Osteoblast (primary cell): Measurements from ENCODE around the gene SMIM17. TPM values are rescaled to one million over a fixed set of nuclear protein-coding genes. Genes with fewer than 3 reads are reported as not detected.

Experiments
- DNase-seq: peaks from one replicate; pipeline ENCODE4 v3.0.0; 2011; ENCODE audit warnings: low spot score, mixed read lengths; ENCODE audit not compliant: insufficient read length; ENCODE audit errors: missing footprints
- H2AFZ ChIP-seq: 2 replicates; pipeline ENCODE4 v1.6.0; 2011; ENCODE audit warnings: mild to moderate bottlenecking, low read length
- H3K27ac ChIP-seq: 2 replicates; pipeline ENCODE4 v1.5.1; 2011; ENCODE audit warnings: mild to moderate bottlenecking, low read depth, low read length, moderate library complexity
- H3K27me3 ChIP-seq: 2 replicates; pipeline ENCODE4 v1.6.0; 2012; ENCODE audit warnings: mild to moderate bottlenecking, control low read depth, inconsistent platforms, low read length, moderate library complexity; ENCODE audit not compliant: insufficient read depth
- H3K36me3 ChIP-seq: 2 replicates; pipeline ENCODE4 v1.5.1; 2011; ENCODE audit warnings: mild to moderate bottlenecking, low read length, control low read depth, moderate library complexity; ENCODE audit not compliant: insufficient read depth
- H3K4me1 ChIP-seq: 2 replicates; pipeline ENCODE4 v1.5.1; 2011; ENCODE audit warnings: mild to moderate bottlenecking, low read length, control low read depth, moderate library complexity; ENCODE audit not compliant: insufficient read depth
- H3K4me2 ChIP-seq: 2 replicates; pipeline ENCODE4 v1.6.0; 2011; ENCODE audit warnings: mild to moderate bottlenecking, low read length; ENCODE audit not compliant: insufficient read depth
- H3K4me3 ChIP-seq: fragments of 200-600 bp; sonication (generic); 3 replicates; pipeline ENCODE4 v1.5.1; 2012; ENCODE audit warnings: mild to moderate bottlenecking, low read length, inconsistent platforms; ENCODE audit not compliant: insufficient read depth
- H3K79me2 ChIP-seq: 2 replicates; pipeline ENCODE4 v1.6.0; 2012; ENCODE audit warnings: mild to moderate bottlenecking, low read length, control low read depth, inconsistent platforms; ENCODE audit not compliant: insufficient read depth
- H3K9me3 ChIP-seq: 2 replicates; pipeline ENCODE4 v1.5.1; 2011; ENCODE audit warnings: low read depth, low read length, control low read depth
- H4K20me1 ChIP-seq: 2 replicates; pipeline ENCODE4 v1.6.0; 2012; ENCODE audit warnings: mild to moderate bottlenecking, low read length, control low read depth; ENCODE audit not compliant: insufficient read depth
- total RNA-seq: library from RNA; depleted of rRNA; stranded (reverse); fragments of >200 nt; gene quantifications from 2 replicates; pipeline ENCODE4 v1.2.3, GENCODE V29; 2012
- TF ChIP-seq, protein P1 (sequence below): IDR thresholded peaks from 2 replicates; pipeline ENCODE4 v1.5.1; 2011; ENCODE audit warnings: mild to moderate bottlenecking, low read depth, low read length, moderate library complexity; ENCODE audit errors: extremely low read depth

SMIM17 gene
- total RNA-seq, 1 donor = not detected

DNA sequence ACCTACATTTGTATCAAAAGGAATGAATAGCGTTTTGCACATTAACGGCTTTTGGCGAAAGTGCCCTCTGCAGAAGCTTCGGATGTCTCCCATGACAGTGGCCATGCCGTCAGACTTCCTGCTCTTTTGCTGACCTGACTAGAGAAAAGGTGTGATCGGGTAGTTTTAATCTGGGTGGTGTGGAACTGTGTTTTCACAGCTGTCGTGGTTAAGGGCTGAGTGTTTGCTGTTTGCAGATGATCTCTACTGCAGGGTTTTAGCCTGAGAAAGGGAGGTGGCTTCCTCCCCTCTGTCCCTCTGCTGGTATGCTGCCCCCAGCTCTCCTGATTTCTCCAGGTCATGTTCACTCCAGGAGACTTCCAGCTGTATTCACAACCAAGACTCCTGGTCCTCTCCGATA is 25.4 kb upstream of the SMIM17 start:
- Histone ChIP-seq H3K36me3 (peaks cover 8% of the 10 kb centered on the region), H3K4me1 (no peaks in the 10 kb centered on the region), H4K20me1 (no peaks in the 10 kb centered on the region), H3K27me3 (no peaks in the 10 kb centered on the region), H3K79me2 (peaks cover 5% of the 10 kb centered on the region), H3K4me3 (no peak overlapping the region), H3K27ac (no peak overlapping the region), H2AFZ (no peak overlapping the region), H3K4me2 (no peak overlapping the region), H3K9me3 (no peaks in the 10 kb centered on the region)
- DNase-seq = no peak
- TF ChIP-seq, protein P1, sequence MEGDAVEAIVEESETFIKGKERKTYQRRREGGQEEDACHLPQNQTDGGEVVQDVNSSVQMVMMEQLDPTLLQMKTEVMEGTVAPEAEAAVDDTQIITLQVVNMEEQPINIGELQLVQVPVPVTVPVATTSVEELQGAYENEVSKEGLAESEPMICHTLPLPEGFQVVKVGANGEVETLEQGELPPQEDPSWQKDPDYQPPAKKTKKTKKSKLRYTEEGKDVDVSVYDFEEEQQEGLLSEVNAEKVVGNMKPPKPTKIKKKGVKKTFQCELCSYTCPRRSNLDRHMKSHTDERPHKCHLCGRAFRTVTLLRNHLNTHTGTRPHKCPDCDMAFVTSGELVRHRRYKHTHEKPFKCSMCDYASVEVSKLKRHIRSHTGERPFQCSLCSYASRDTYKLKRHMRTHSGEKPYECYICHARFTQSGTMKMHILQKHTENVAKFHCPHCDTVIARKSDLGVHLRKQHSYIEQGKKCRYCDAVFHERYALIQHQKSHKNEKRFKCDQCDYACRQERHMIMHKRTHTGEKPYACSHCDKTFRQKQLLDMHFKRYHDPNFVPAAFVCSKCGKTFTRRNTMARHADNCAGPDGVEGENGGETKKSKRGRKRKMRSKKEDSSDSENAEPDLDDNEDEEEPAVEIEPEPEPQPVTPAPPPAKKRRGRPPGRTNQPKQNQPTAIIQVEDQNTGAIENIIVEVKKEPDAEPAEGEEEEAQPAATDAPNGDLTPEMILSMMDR = no peak

DNA sequence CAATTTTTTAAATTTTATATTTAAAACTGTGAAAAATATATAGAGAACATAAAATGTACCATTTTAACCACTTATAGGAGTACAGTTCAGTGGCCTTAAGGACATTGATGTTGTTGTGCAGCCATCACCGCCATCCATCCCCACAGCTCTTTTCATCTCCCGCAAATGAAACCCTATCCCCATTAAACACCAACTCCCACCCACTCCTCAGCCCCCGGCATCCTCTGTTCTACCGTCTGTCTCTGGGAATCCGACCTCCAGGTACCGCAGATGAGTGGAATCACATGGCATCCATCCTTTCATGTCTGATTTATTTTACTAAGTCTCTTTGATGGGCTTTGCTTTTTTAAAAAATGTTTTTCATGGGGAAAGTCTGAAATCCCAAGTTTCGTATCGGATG is 23.8 kb upstream of the SMIM17 start:
- H3K4me3 ChIP-seq = no peak overlapping the region
- no peak overlapping the region for H2AFZ ChIP-seq
- H4K20me1 ChIP-seq = no peaks in the 10 kb centered on the region
- no peaks in the 10 kb centered on the region for H3K9me3 ChIP-seq
- DNase-seq = no peak
- H3K36me3 ChIP-seq = peaks cover 12% of the 10 kb centered on the region
- H3K79me2 ChIP-seq = peaks cover 2% of the 10 kb centered on the region
- no peaks in the 10 kb centered on the region for H3K4me1 ChIP-seq
- no peaks in the 10 kb centered on the region for H3K27me3 ChIP-seq
- TF ChIP-seq, protein P1 = no peak
- H3K4me2 ChIP-seq = no peak overlapping the region
- no peak overlapping the region for H3K27ac ChIP-seq

DNA sequence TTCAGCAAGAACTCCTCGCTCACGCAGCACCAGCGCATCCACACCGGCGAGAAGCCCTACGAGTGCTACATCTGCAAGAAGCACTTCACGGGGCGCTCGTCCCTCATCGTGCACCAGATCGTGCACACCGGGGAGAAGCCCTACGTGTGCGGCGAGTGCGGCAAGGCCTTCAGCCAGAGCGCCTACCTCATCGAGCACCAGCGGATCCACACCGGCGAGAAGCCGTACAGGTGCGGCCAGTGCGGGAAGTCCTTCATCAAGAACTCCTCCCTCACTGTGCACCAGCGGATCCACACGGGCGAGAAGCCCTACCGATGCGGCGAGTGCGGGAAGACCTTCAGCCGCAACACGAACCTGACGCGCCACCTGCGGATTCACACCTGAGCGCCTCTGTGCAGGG is 20.6 kb upstream of the SMIM17 start:
- no peaks in the 10 kb centered on the region for H3K9me3 ChIP-seq
- H3K27me3 ChIP-seq = no peaks in the 10 kb centered on the region
- no peak for DNase-seq
- peaks cover 2% of the 10 kb centered on the region for H3K79me2 ChIP-seq
- no peak overlapping the region for H3K4me2 ChIP-seq
- peaks cover 12% of the 10 kb centered on the region for H3K36me3 ChIP-seq
- no peak overlapping the region for H2AFZ ChIP-seq
- TF ChIP-seq, protein P1 = no peak
- no peaks in the 10 kb centered on the region for H4K20me1 ChIP-seq
- no peak overlapping the region for H3K4me3 ChIP-seq
- H3K27ac ChIP-seq = no peak overlapping the region
- no peaks in the 10 kb centered on the region for H3K4me1 ChIP-seq

DNA sequence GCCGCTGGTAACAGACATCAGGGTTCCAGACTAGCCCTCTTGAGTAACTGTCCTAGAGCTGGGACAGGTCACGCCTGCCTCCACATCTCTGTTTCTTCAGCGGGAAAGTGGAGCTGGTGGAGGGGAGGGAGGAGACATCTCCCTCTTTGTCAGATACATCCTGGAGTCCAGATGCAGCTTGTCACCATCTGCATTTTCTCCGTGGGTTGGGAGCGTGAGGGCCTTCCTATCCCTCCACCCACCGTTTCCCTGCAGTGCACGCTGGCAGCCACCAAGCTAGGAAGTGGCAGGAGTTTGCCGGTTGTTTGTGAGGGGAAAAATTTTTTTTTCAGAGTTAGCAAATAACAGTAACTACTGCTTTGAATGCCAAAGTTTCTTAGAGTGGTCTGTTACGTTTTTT is 20.0 kb upstream of the SMIM17 start:
- Histone ChIP-seq H3K79me2 (peaks cover 2% of the 10 kb centered on the region), H3K4me2 (no peak overlapping the region), H4K20me1 (no peaks in the 10 kb centered on the region), H3K9me3 (no peaks in the 10 kb centered on the region), H2AFZ (no peak overlapping the region), H3K36me3 (peaks cover 12% of the 10 kb centered on the region), H3K27me3 (no peaks in the 10 kb centered on the region), H3K4me3 (no peak overlapping the region), H3K4me1 (no peaks in the 10 kb centered on the region), H3K27ac (no peak overlapping the region)
- TF ChIP-seq, protein P1 = no peak
- DNase-seq = no peak
